Measurements from ENCODE around the gene RAB36.

RAB36 gene

DNA sequence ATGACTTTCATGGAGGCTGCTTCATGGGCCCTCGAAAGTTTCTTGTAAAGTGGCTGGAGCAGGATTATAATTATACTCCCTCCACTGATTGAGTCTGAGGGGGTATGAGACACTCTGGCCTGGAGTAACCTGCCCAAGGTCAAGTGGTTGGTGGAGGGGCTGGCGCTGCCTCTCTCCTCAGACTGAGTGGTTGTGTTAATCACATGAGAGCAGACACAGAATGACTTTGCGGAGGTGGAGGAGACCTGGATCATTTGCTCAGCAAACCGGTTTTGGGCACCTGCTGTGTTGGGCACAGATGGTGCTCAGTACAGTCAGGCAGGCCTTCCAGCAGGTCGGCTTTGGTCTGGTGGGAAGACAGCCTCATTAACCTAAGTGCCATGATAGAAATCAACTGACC lies 46.9 kb downstream of the RAB36 start:
- no peak for TF ChIP-seq POLR2AphosphoS5 (IDR thresholded peaks at IDR 0.05; ENCODE audit: low read depth, low read length)
- no peak for TF ChIP-seq TAF1 (IDR thresholded peaks at IDR 0.05; ENCODE audit: borderline replicate concordance, insufficient read depth, low read length)
- TF ChIP-seq, protein P1, sequence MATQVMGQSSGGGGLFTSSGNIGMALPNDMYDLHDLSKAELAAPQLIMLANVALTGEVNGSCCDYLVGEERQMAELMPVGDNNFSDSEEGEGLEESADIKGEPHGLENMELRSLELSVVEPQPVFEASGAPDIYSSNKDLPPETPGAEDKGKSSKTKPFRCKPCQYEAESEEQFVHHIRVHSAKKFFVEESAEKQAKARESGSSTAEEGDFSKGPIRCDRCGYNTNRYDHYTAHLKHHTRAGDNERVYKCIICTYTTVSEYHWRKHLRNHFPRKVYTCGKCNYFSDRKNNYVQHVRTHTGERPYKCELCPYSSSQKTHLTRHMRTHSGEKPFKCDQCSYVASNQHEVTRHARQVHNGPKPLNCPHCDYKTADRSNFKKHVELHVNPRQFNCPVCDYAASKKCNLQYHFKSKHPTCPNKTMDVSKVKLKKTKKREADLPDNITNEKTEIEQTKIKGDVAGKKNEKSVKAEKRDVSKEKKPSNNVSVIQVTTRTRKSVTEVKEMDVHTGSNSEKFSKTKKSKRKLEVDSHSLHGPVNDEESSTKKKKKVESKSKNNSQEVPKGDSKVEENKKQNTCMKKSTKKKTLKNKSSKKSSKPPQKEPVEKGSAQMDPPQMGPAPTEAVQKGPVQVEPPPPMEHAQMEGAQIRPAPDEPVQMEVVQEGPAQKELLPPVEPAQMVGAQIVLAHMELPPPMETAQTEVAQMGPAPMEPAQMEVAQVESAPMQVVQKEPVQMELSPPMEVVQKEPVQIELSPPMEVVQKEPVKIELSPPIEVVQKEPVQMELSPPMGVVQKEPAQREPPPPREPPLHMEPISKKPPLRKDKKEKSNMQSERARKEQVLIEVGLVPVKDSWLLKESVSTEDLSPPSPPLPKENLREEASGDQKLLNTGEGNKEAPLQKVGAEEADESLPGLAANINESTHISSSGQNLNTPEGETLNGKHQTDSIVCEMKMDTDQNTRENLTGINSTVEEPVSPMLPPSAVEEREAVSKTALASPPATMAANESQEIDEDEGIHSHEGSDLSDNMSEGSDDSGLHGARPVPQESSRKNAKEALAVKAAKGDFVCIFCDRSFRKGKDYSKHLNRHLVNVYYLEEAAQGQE (IDR thresholded peaks at IDR 0.05; ENCODE audit: insufficient read depth in 1 of 2, low read depth in 2 of 2, low read length in 2 of 2) = no peak
- TF ChIP-seq FOXP2 (optimal IDR thresholded peaks at IDR 0.05; ENCODE audit: borderline replicate concordance, extremely low read depth, extremely low read length, insufficient read depth) = no peak

DNA sequence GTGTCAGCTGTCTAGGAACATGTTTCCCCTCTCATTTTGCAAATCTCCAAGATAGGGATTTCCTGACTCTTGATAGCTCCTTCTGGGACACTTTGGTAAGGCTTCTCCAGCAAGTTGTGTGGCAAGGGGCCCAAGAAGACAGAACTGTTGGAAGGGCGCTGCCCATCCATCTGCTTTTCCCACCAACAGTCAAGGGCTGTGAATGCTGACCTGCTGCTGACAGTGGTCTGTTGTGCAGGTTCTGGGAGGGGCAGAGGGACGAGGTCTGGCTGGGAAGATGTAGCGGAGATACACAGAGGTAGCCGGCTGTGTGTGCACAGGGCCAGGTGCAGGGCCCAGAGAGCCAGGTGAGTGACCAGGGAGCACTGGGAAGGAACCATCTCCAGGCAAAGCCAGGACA lies 47.3 kb downstream of the RAB36 start:
- no peak for TF ChIP-seq TAF1 (IDR thresholded peaks at IDR 0.05; ENCODE audit: borderline replicate concordance, insufficient read depth, low read length)
- TF ChIP-seq, protein P1 (IDR thresholded peaks at IDR 0.05; ENCODE audit: insufficient read depth in 1 of 2, low read depth in 2 of 2, low read length in 2 of 2) = no peak
- no peak for TF ChIP-seq POLR2AphosphoS5 (IDR thresholded peaks at IDR 0.05; ENCODE audit: low read depth, low read length)
- TF ChIP-seq FOXP2 (optimal IDR thresholded peaks at IDR 0.05; ENCODE audit: borderline replicate concordance, extremely low read depth, extremely low read length, insufficient read depth) = no peak
- no peak for TF ChIP-seq SIN3A (IDR thresholded peaks at IDR 0.05; ENCODE audit: borderline replicate concordance, insufficient read depth, low read length)

DNA sequence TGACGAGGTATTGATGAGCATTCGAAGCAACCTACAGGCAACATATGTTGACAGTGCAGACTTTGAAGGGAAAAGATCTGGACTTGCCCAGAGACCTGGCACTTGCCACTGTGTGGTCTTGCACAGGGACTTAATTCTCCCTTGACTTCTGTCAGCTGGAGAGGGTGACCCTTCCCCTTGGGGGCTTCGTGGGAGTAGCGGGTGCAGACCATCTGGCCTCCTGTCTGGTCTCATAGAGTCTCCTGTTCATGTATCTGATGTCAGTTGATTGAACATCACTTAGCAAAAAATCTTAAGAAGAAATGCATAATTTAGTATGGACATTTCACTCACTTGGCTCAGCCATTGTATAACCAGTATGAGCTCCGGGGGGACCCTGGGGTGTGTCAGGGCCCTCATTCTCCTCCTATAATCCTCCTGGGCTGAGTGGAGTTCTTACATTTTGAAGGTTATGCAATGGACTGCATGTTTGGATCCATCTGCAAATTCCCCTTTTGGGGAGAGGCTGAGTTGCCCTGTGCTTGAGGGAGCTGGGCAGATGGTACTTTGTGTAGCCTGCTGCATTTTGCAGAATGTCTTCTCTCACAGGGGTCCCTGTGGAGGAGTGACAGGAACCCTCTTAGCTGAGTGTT lies 48.0 kb downstream of the RAB36 start:
- no peak for TF ChIP-seq TAF1 (IDR thresholded peaks at IDR 0.05; ENCODE audit: borderline replicate concordance, insufficient read depth, low read length)
- no peak for TF ChIP-seq POLR2AphosphoS5 (IDR thresholded peaks at IDR 0.05; ENCODE audit: low read depth, low read length)
- TF ChIP-seq FOXP2 (optimal IDR thresholded peaks at IDR 0.05; ENCODE audit: borderline replicate concordance, extremely low read depth, extremely low read length, insufficient read depth) = no peak
- TF ChIP-seq, protein P1 (IDR thresholded peaks at IDR 0.05; ENCODE audit: insufficient read depth in 1 of 2, low read depth in 2 of 2, low read length in 2 of 2) = no peak
- no peak for TF ChIP-seq SIN3A (IDR thresholded peaks at IDR 0.05; ENCODE audit: borderline replicate concordance, insufficient read depth, low read length)

DNA sequence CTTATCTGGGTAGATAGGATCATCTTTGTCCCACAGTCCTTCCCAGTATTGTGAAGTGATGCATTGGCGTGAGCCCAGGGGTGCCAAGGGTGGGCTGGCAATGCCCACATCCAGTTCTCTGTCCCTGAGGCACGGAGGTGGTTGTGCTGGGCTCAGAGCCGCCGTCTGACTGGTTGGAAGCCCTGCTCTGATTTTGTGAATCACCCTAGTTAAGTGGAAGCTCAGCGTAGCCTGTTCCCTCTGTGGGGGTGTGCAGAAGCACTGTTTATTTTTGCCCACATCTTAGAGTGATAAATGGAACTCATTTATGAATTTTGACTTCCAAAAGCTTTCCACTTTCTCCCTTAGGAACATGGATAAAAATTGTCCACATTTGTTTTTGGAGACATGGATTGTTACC lies 48.6 kb downstream of the RAB36 start:
- no peak for TF ChIP-seq POLR2AphosphoS5 (IDR thresholded peaks at IDR 0.05; ENCODE audit: low read depth, low read length)
- no peak for TF ChIP-seq SIN3A (IDR thresholded peaks at IDR 0.05; ENCODE audit: borderline replicate concordance, insufficient read depth, low read length)
- TF ChIP-seq, protein P1 (IDR thresholded peaks at IDR 0.05; ENCODE audit: insufficient read depth in 1 of 2, low read depth in 2 of 2, low read length in 2 of 2) = no peak
- no peak for TF ChIP-seq TAF1 (IDR thresholded peaks at IDR 0.05; ENCODE audit: borderline replicate concordance, insufficient read depth, low read length)
- no peak for TF ChIP-seq FOXP2 (optimal IDR thresholded peaks at IDR 0.05; ENCODE audit: borderline replicate concordance, extremely low read depth, extremely low read length, insufficient read depth)

Measured in PFSK-1 (cell line).